ENCODE data around the gene BEND3. TPM values are rescaled to one million over a fixed set of nuclear protein-coding genes. Genes with fewer than 3 reads are reported as not detected.

The BEND3 gene
- total and polyA plus RNA-seq, 9 of the 15 experiments (the other 6 are each of a cell fraction or from before 2014, with no cell fraction given): 0.64 to 8.4 (median 3.3) TPM

GRCh38 chr6:107115695-107116327, 496 bp upstream of the BEND3 start (continued):
- TF ChIP-seq THRA (IDR thresholded peaks at IDR 0.05): no peak
- TF ChIP-seq ZNF431 (CRISPR knock-in tag; IDR thresholded peaks at IDR 0.05): no peak
- TF ChIP-seq ZNF121 (CRISPR knock-in tag; conservative IDR thresholded peaks at IDR 0.05): peak; percentile 30; the same call in 1 of the 2 replicates
- no peak for TF ChIP-seq CBX3 (IDR thresholded peaks at IDR 0.05; ENCODE audit: borderline replicate concordance in 1 of 2, low read length in 2 of 2)
- no peak for TF ChIP-seq SLC30A9 (CRISPR knock-in tag; IDR thresholded peaks at IDR 0.05)
- TF ChIP-seq SMAD4 (CRISPR knock-in tag; conservative IDR thresholded peaks at IDR 0.05): 0 out of 2 replicates have a peak, but pooled peaks have one; percentile 52
- TF ChIP-seq PHF8 (IDR thresholded peaks at IDR 0.05; ENCODE audit: borderline replicate concordance, low read length): peak; percentile 72; the same call in 1 of the 2 replicates
- no peak for TF ChIP-seq HEY1 (CRISPR knock-in tag; IDR thresholded peaks at IDR 0.05; ENCODE audit: borderline replicate concordance)
- TF ChIP-seq MED1 (CRISPR knock-in tag; IDR thresholded peaks at IDR 0.05; ENCODE audit: borderline replicate concordance): no peak
- no peak for TF ChIP-seq GTF2A2 (tag; IDR thresholded peaks at IDR 0.05)
- TF ChIP-seq ZBTB33 (CRISPR knock-in tag; IDR thresholded peaks at IDR 0.05): peak; percentile 21; the same call in 1 of the 2 replicates
- no peak for TF ChIP-seq RREB1 (CRISPR knock-in tag; IDR thresholded peaks at IDR 0.05)
- no peak for TF ChIP-seq SMAD3 (CRISPR knock-in tag; conservative IDR thresholded peaks at IDR 0.05)
- TF ChIP-seq HDAC1 (IDR thresholded peaks at IDR 0.05): peak in 1 of 2 experiments; percentile 52; a peak in 1 of 4 replicates
- TF ChIP-seq IRF1 (CRISPR knock-in tag; IDR thresholded peaks at IDR 0.05; ENCODE audit: borderline replicate concordance): no peak
- no peak for TF ChIP-seq NFATC3 (IDR thresholded peaks at IDR 0.05)
- no peak for TF ChIP-seq ZEB2 (IDR thresholded peaks at IDR 0.05)
- TF ChIP-seq FIP1L1 (IDR thresholded peaks at IDR 0.05; ENCODE audit: low read depth, low read length, poor library complexity, severe bottlenecking): peak; percentile 79
